CD4-positive, alpha-beta T cell treated with Interleukin-21 for 1 hour (primary cell): ENCODE results near the gene ITGA4.

Experiments used
- DNase-seq: peaks from one replicate; pipeline ENCODE4 v3.0.0-alpha.2; 2020

Gene ITGA4

GRCh38 chr2:181517685-181518301 lies 60.6 kb downstream of the ITGA4 start:
- peak; percentile 17 for DNase-seq

- no peak for DNase-seq
These were observed 63.1 kb downstream of the ITGA4 start for GRCh38 chr2:181520253-181520652.

GRCh38 chr2:181523756-181524155 lies 66.6 kb downstream of the ITGA4 start:
- DNase-seq: no peak

- DNase-seq: no peak
These were observed 68.8 kb downstream of the ITGA4 start for GRCh38 chr2:181526014-181526413.

- DNase-seq: no peak
These were observed 69.9 kb downstream of the ITGA4 start for GRCh38 chr2:181527058-181527457.

GRCh38 chr2:181528441-181528840 lies 71.3 kb downstream of the ITGA4 start:
- no peak for DNase-seq

- DNase-seq: no peak
These were observed 79.5 kb downstream of the ITGA4 start for GRCh38 chr2:181536730-181537129.

- no peak for DNase-seq
These were observed 83.2 kb downstream of the ITGA4 start for GRCh38 chr2:181540421-181540820.

- DNase-seq: no peak
These were observed 85.0 kb downstream of the ITGA4 start for GRCh38 chr2:181542170-181542569.

- no peak for DNase-seq
These were observed 88.9 kb downstream of the ITGA4 start for GRCh38 chr2:181546086-181546485.

GRCh38 chr2:181552808-181553207 lies 95.6 kb downstream of the ITGA4 start:
- DNase-seq: no peak

- DNase-seq: no peak
These were observed 96.1 kb downstream of the ITGA4 start for GRCh38 chr2:181553244-181553643.

- no peak for DNase-seq
These were observed 97.1 kb downstream of the ITGA4 start for GRCh38 chr2:181554061-181554830.

- no peak for DNase-seq
These were observed 101.2 kb downstream of the ITGA4 start for GRCh38 chr2:181558371-181558770.

- no peak for DNase-seq
These were observed 106.0 kb downstream of the ITGA4 start for GRCh38 chr2:181563101-181563692.

GRCh38 chr2:181566334-181567032 lies 109.3 kb downstream of the ITGA4 start:
- no peak for DNase-seq

- no peak for DNase-seq
These were observed 112.9 kb downstream of the ITGA4 start for GRCh38 chr2:181570059-181570458.

- DNase-seq: no peak
These were observed 113.9 kb downstream of the ITGA4 start for GRCh38 chr2:181570833-181571661.

GRCh38 chr2:181573140-181573736 lies 116.1 kb downstream of the ITGA4 start:
- DNase-seq: peak; percentile 8

GRCh38 chr2:181574321-181574720 lies 117.1 kb downstream of the ITGA4 start:
- no peak for DNase-seq

- DNase-seq: no peak
These were observed 118.0 kb downstream of the ITGA4 start for GRCh38 chr2:181575024-181575649.

- DNase-seq: no peak
These were observed 118.5 kb downstream of the ITGA4 start for GRCh38 chr2:181575650-181576025.
